NCI-H146 (cell line): Measurements from ENCODE around the gene SRMS.
"Not testable (repeated sequence)": the region's sequence is repeated elsewhere in the genome, so short reads cannot be mapped to it uniquely, and the experiment has no call there.

ENCODE experiments used
- DNase-seq: peaks from one replicate; lab custom pipeline; 2025; lab: John Stamatoyannopoulos, UW

The SRMS gene

GRCh38 chr20:63565699-63566335, 18.3 kb upstream of the SRMS start:
- DNase-seq, result peak; percentile 25

DNA sequence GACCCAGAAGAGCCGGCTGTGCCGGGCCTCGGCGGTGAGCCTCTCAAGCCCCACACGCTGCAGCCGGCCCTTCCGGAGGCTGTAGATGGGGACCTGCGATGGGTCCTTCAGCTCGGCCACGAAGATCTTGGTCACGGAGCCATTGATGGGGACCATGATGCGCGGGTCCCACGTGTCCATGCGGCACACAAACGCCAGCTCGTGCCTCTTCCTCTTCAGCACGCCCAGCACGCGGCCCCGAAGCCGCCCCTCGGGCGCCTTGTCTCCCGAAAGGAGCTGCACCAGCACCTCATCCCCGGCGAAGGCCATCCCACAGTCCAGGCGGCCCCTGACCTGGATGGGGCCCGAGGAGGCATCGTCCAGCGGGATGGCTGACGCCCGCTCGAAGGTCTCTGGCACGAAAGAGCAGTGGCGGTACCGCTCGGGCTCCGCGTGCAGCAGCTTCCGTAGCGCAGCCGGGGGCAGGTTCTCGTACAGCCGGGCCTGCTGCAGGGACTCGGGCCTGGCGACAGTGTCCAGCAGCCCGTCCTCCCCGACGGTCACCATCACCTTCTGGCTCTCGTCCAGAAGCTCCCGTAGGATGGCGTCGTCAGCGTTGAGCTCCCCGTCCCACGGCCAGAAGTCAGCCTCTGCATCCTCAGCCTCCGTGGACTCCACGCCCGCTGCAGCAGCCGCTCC, 17.6 kb upstream of the SRMS start:
- no peak for DNase-seq

DNA sequence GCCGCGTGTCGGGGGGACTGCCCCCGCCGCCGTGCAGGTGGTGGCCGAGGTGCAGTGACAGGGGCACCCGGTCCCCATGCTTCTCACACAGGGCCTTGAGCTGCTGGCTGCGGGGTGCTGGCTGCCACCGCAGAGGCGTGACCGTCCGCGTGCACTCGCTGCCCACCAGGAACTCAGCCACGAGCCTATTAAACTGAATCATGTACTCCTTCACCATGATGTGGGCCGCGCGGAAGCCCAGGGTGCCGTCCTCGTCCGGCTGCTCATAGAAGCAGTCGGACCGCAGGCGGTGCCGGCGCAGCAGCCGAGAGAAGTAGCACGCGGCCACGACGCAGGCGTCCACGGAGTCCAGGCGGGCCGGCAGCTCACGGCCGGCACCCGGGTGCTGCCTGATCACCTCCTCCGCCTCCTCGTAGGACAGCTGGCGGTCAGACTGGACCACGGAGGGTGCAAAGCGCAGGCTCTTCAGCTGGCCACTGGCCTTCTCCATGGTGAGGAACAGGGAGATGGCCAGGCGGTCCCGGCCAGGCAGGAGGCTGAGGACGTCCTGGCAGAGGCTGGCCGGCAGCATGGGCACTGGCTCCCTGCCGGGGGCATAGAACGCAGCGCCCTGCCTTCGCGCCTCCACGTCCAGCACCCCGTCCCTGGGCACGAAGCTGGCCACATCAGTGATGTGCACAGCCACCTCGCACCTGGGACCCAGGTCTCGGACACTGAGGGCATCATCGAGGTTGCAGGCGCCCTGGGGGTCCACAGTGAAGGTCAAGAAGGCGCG, 16.7 kb upstream of the SRMS start:
- no peak for DNase-seq

- no peak for DNase-seq
These were observed 15.8 kb upstream of the SRMS start for GRCh38 chr20:63563225-63563935.

DNA sequence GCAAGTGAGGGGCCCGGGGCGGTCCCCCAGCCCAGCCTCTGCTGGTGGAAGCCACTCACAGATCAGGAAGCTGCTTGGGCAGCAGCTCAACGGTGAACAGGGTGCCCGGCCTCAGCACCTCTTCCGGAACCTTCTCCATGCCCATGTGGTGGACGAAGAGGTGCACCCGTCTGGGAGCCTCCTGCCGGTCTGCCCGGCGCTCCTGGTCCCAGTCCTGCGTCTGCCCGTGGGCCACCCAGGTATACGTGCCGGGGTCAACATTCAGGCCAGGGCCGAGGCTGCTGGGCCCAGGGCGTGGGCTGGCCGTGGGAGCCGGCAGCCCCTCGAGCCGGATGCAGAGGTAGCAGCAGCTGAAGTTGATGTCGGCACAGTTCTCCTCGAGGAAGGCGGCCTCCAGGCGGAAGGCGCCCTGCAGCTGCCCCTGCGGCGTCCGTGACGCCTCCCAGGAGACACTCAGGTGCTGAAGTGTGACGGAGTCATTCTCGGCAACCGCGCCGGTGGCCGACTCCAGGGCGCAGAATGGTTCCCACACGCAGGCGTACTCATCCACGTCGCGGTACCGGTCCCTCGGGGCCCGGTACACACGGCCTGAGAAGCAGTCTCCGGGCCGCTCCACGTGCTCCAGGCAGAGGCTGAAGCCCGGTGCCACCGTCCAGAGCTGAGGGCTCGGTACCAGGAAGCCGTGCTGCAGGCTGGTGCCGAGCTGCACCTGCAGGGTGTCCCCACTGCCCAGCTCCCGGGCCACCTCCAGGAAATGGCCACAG, 15.1 kb upstream of the SRMS start:
- no peak for DNase-seq

DNA sequence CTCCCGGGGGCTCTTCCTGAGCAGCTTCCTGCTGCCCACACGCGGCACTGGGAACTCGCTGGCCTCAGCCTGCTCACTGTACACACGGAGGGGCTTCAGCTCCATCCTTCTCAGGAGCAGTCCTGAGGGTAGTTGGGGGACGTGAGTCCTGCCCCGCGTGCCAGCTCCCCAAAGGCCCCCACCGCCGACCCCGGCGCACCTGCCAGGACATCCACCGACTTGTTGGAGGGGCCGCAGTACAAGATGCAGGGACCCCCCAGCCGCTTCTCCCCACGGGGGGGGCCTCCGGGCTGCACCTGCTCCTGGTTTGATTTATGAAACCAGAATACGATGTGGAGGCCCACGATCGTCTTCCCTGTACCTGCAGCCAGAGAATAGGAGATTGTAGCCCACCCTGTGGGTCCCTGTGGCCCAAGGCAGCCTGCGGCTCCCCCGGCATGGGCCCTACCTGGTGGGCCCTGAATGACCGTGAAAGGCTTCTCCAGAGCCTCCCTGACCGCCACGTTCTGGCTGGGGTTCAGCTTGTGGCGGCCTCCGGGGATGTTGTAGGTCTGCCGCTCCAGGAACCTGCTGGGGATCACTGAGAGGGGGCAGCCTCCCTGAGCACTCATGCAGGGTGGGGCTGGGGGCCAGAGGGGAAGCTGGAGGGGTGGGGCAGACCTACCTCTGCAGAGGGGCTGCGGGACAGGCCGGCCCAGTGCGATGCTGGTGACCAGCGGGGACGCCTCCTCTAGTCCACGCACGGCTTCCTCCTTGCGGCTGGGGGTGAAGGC, 14.3 kb upstream of the SRMS start:
- DNase-seq, result no peak

GRCh38 chr20:63560856-63561609, 13.5 kb upstream of the SRMS start:
- no peak for DNase-seq

- DNase-seq, result no peak
These were observed 12.8 kb upstream of the SRMS start for GRCh38 chr20:63560333-63560805.

DNA sequence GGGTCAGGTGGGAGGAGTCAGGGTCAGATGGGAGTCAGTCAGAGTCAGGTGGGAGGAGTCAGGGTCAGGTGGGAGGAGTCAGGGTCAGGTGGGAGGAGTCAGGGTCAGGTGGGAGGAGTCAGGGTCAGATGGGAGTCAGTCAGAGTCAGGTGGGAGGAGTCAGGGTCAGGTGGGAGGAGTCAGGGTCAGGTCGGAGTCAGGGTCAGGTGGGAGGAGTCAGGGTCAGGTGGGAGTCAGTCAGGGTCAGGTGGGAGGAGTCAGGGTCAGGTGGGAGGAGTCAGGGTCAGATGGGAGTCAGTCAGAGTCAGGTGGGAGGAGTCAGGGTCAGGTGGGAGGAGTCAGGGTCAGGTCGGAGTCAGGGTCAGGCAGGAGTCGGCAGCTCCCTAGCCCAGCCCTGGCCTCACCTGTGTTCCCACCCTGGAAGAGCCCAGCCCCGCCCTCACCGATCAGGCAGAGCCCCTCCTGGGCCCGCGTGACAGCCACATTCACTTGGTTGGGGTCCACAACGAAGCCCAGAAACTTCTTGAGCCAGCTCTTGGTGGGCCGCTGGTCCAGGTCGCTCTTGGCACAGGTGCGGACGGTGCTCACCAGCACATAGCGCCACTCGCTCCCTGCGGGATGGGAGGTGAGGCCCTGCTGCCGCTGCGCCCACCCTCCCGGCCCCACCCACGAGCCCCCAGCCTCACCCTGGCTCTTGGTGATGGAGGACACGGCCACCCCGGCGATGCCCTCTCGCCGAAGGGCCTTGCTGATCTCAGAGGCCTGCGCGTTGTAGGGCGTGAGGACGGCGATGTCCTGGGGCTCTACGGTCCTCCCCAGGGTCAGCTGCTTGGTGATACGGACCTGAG, 12.2 kb upstream of the SRMS start:
- DNase-seq, result not testable (repeated sequence)

DNA sequence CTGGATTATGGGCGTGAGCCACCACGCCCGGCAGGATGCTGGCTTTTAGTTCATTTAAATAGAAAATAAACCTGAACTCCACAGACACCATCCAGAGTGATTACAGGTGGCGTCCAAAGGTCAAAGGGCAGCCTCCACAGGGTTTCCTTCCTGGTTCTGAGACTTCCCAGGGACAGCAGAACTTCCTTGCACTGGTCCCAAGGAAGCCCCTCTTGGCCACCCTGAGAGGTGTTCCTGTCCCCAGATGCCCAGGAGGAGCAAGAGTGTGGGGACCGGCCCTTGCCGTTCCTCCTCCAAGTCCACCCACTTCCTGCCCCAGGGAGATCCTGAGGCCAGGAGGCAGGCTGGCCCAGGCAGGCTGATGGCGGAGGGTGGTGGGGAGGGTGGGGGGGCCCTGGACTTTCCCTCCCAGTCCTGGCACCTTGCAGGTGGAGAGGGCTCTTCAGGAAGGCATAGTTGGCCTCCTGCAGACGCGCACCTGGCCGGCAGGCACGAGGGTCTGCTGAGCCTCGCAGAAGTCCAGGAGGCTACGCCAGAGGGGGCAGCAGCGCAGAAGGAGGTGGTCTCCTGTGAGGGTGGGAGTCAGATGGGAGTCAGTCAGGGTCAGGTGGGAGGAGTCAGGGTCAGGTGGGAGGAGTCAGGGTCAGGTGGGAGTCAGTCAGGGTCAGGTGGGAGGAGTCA, 11.4 kb upstream of the SRMS start:
- DNase-seq, result no peak

DNA sequence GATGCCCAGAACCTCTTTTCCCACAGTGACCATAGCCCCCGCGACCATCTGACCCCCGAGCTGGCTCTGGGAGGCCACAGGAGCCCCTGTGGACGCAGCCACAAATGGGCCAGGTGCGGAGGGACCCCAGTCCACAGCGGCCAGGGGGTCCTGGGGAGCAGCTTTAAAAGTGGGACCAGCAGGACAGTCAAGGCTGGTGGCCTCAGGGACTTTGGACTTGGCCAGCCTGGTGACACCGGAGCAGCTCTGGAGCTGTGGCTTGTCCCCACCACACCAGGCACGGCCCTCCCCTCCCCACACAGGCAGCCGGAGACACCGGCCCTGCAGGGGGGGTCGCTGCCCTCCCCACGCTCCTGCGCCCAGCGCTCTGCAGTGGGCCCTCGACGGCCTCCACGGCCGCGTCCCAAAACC, 9.9 kb upstream of the SRMS start:
- no peak for DNase-seq

GRCh38 chr20:63556873-63557478, 9.4 kb upstream of the SRMS start:
- no peak for DNase-seq

DNA sequence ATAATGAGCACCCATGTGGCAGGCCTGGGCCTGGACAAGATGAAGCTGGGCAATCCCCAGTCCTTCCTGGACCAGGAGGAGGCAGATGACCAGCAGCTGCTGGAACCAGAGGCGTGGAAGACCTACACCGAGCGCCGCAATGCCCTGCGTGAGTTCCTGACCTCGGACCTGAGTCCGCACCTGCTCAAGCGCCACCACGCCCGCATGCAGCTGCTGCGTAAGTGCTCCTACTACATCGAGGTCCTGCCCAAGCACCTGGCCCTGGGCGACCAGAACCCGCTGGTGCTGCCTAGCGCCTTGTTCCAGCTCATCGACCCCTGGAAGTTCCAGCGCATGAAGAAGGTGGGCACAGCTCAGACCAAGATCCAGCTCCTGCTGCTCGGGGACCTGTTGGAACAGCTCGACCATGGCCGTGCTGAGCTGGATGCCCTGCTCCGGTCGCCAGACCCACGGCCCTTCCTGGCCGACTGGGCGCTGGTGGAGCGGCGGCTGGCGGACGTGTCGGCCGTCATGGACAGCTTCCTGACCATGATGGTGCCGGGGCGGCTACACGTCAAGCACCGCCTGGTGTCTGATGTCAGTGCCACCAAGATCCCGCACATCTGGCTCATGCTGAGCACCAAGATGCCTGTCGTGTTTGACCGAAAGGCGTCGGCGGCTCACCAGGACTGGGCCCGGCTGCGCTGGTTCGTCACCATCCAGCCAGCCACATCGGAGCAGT, 8.3 kb upstream of the SRMS start:
- peak; percentile 61 for DNase-seq

DNA sequence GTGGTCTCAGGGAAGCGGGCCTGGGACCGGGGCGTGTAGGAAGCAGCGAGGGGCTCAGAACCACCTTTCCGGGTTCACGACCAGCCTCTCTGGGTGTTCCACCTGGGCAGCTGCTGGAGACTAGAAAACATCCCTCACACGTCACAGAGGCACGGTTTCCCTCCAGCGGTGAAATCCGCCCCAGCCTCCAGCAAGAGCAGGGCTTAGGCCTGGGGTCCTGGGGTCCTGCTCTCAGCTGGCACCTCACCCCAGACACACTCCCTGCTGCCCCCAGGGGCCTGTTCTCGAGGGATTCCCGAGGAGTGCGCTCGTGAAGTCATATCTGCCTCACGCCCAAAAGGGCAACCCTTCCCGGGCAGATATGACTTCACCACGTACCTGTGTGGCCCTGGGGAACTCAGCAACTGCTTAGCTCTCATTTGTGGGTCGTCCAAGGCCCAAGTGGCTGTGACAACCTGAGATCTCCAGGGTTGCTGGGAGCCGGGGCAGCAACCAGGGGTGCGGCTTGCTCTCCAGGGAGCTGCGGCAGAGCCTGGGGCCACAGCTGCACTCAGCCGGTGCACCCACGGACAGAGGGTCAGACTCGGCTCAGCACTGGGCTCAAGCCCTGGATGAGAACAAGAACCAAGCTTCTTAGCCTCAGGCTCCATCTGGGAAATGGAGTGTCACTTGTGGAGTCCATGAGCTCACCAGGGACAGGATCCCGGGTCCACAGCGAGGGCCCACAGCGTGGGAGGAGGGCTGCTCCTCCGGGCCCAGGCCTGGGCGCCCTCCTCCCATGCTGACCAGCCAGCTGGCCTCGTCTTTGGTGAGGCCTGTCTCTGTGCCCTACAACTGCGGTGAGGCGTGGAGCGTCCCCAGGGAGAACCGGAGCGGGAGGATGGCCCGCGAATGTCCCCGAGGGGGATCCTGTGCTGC, 7.1 kb upstream of the SRMS start:
- no peak for DNase-seq

DNA sequence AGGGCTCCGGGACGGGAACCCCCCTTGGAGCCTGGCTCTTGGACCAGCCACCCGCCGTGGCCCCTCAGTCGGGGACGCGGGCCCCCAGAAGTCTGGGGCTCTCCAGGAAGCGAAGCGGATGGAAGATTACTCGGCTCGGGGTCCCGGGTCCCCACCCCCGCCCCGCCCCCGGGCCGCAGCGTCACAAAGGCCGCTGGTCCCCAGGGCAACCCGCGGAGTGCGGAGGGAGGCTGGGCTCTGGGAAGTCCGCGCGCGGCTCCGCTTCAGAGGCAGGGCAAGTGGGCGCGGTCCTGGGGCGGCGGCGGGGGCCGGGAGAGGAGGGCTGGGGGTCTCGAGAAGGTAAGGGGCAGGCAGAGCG, 6.4 kb upstream of the SRMS start, which contains the start of gene FNDC11:
TSS of gene FNDC11 (plus strand) at position 227 of the 358 bp plus-strand sequence. CDS start 1,505 bp downstream, outside the sequence.
- DNase-seq, result peak; percentile 75

DNA sequence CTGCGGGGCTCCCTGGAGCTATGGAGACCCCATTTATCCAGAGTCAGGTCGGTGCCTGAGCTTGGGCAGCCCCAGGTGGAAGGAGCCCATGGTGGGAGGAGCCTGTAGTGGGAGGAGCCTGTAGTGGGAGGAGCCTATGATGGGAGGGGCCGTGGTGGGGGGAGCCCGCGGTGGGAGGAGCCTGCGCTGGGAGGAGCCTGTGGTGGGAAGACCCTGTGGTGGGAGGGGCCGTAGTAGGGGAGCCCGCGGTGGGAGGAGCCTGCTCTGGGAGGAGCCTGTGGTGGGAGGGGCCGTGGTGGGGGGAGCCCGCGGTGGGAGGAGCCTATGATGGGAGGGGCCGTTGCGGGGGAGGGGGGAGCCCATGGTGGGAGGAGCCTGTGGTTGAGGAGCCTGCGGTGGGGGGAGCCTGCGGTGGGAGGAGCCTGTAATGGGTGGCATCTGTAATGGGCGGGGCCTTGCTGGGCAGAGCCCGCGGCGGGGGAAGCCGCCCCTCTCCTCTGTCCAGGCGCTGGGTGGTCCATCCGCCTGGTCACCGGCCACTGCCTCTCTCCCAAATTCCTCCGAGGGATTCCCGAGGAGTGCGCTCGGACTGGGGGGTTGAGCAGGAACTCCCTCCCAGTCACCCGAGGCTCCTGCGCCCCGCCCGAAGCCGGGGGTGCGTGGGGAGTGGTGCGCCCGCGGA, 5.8 kb upstream of the SRMS start:
- DNase-seq, result peak; percentile 87
